ENCODE results near the gene OBSL1.

Gene OBSL1

DNA sequence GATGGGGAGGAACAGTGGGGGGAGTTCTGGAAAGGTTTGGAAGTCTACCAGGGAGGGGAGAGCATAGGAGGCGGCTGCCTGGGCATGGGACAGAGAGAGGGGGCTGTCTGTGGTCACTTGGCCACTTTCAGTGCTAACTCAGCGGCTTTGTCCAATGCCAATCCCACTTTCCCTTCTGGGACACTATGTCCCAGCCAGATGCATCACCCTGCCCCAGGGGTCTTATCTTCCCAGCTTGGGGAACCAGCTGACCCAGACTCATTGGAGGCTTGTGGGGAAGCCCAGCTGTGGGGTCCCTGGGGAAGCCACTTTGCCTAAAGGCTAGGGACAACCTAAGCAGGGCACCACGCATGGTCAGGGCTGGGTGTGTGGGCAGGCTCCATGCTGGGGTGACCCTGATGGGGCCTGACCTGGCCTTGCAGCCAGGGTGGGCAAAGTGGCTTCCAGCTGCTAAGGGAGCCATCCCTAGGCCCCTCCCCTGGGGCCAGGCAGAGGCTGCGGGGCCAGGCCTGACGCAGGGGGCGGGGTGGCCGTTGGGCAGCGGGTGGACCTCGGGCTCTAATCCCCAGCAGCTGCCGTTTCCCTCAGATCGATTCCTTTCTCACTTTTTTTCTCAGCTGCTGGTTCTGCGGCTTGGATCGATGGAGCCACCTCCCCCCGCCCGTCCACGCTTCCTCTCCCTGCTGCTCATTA, 58.7 kb downstream of the OBSL1 start:
- no peak for DNase-seq (ENCODE audit: low read depth in 2 of 2)

DNA sequence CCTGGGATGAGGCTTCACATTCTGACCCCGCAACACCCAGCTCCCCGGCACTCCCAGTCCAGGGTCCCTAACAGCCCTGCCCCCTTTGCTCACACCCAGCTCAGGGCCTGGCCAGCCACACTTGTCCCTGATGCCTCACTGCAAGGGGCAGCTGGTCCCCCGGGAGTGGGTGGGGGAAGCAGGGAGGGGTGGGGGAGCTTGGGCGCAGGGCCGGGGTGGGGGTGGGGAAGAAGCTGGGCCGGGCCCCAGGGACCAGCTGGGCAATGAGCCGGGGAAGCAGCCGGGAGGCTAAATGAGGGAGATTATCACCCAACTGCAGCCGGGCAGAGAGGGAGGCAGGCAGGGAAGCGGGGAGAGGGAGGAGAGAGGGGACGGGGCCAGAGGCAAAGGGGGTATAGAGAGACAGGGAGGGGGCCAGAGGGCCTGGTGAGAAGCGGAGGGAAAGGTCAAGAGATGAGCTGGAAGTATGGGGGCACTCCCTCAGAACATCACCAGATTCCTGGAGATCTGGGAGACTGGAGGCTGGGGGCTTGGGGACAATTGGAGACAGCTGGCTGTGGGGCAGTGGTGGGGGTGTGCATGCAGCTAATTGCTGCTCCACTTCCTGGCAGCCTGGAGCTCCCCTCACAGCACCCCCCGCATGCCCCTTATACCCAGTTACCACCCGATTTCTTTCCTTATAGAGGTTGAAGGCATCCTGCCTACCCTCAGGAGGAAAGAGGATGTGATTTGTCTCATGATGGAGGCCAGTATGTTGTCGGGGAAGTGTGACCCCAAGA, 59.6 kb downstream of the OBSL1 start:
- DNase-seq (ENCODE audit: low read depth in 2 of 2): no peak

DNA sequence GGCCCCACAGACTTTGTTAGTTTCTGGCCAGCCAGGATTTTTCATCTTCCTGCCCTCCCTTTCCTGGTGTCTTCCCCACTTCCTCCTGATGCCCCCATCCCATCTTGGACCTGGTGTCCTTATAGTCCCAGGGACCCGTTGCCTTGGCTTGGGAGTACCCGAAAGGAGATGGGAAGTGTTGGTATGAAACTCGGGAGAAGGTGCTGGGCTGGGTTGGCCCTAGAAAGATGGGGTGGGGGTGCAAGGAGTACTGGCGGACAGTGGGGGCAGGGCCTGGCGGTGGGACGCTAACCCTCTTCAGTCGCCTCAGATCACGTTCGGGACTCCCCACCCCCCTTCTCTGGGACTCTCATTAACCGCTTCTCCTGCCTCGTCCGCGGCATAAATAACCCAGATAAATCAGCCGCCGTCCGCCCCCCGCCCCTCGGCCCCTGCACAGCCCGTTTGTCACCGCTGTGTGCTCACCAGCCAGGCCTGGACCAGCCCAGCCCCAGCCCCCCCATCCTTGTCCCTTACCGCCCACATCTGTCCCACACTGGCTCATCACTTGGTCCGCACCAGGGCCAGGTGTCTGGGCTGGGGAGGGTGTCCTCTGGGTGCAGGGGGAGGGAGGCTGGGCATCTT, 60.7 kb downstream of the OBSL1 start:
- DNase-seq (ENCODE audit: low read depth in 2 of 2): no peak

DNA sequence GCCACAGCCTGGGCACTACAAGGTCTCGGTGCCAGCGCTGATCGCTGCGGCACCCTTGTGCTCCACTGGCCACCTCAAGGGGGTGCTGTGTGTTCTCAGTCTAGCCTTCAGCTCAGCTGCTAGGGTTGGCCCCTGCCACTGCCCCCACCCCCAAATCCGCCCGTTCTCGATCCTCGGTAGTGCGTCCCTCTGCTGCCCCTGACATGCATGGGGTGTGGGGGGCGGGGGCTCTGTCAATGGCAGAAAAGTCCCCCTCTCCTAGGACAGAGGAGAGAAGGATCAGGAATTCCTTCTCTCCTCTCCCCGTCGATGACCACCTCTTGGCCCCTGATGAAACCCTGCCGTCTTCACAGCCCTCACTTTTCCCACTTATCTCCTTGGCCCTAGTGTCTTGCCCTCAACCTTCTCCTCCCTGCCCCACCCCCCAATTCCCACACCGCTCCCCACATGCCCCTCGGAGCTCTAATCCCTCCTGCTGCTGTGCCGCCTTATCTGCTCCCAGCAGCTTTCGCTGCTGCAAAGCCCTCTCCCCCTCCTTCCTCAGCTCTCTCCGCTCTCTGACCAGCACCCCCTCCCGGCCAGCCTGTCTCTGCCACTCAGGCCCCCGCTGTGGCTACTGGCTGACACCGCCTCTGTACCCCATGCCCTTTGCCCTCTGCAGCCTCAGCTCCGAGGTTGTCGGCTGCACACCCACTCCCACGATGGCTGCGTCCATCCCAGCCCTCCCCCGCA, 61.4 kb downstream of the OBSL1 start:
- DNase-seq (ENCODE audit: low read depth in 2 of 2): peak in 1 of 2 experiments; percentile 46

DNA sequence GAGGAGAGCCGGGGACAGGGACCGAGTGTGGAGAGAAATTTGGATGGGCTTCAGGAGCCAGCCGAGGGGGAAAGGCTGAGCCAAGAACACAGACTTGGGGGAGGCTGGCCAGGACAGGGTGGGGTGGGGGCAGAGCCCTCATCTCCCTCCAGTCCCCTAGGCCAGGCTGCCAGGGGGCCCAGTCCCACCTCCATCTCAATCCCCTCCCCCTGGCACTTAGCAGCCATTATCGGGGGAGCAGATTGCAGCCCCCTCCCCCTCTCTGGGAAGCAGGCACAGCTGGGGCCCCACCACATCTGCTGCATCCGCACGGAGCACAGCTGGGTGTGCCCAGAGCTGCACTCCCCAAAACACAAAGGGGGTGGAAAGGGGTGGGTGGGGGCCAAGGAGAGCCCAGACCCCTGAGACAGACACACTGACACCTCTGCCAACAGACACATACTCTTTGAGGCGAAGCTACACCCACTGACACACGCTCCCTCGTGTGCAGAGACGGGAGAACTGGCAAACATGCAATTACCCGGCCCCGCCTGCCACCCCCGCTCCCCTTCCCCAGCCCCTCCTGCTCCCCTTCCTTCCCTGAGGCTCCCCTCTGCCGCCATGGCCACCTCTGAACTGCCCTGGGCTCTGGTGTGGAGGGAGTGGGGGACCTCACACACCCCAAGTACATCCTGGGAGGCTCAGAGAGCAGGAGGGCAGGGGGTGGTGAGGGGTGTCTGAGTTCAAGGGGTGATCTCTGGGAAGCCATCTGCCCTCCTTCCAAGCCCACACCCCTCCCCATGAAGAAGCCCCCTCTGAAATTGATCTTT, 62.2 kb downstream of the OBSL1 start:
- no peak for DNase-seq (ENCODE audit: low read depth in 2 of 2)

DNA sequence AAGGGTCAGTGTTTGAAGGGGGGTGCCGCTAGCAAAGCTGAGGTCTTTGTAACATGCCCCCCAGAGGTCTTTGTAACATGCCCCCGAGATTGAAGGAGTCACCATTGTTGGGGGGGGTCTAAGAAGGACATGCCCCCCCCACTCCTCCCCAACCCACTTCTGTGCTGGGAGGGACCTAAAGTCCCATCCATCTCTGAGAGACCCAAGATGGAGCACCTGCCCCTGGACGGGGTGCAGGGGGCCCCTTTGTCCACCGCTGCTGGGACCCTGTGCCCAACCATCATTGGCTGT, 63.0 kb downstream of the OBSL1 start:
- no peak for DNase-seq (ENCODE audit: low read depth in 2 of 2)

DNA sequence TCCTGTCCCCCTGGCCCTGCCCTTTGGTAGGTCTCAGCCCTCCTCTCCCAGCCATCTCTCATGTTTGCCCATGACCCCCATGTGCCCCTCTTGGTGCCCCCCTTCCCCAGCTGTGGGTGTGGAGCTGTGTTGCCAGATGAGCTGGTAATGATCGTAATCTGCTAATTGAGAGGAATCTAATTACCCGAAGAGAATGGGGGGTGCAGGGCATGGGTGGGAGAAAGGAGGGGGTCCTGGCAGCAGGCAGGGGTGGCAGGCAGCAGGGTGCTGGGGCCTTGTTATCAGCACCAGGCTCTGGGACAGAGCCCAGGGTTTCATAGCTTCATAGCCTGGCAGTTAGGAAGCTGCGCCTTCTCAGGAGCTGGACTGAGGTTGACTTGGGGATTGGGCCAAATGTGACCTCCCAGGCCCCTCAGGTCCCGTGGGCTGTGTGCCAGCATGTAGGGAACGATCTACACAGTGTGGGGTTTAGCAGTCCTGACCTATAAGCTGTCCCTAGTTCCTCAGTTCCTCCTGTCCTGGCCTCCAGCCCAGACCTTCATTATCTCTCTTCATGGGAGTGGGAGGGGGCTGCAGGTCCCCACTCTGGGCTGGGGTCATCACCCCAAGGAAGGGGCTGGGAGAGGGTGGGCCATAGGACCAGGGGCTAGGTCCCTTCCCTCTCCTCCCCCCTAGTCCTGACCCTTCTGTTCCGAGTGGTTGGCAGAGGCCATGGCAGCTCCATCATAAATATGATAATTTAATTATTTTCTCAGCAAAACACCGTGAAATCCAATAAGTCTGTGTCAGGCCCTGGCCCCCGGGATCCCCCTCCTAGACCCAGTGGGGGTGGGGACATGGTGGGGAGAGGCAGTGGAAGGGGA, 63.5 kb downstream of the OBSL1 start:
- no peak for DNase-seq (ENCODE audit: low read depth in 2 of 2)

DNA sequence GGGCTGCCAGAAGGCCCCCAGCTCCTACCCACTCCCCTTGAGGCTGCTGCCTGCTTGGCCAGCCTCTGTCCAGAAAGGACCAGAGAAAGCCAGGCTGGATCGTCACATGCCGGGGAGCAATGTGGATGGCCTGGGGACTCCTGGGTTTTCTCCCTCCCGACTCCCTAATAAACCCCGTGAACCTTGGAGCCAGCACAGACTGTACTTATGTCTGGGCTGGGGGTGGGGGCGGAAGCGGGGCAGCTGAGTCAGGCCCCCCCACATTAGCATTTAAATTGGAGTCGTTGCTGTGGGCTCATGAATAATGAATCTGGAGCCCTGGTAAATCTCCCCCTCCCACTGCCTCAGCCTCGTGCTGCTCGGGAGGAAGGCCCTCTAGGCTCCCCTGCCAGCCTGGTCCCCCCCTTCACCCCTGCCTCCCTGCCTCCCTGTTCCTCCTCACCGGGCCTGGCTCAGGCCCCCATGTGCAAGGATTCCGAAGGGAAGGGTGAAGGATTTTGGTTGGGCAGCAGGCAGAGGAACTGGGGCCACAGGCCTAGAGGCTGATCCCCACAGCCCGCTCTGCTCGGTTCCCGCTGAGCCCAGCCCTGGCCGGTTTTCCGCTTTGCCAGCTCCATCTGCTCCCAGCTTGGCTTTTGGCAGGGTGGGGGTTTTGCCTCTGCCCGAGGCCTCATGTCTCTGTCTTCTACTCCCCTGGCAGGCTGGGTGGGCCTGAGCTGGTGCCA, 64.4 kb downstream of the OBSL1 start:
- DNase-seq (ENCODE audit: low read depth in 2 of 2): no peak

DNA sequence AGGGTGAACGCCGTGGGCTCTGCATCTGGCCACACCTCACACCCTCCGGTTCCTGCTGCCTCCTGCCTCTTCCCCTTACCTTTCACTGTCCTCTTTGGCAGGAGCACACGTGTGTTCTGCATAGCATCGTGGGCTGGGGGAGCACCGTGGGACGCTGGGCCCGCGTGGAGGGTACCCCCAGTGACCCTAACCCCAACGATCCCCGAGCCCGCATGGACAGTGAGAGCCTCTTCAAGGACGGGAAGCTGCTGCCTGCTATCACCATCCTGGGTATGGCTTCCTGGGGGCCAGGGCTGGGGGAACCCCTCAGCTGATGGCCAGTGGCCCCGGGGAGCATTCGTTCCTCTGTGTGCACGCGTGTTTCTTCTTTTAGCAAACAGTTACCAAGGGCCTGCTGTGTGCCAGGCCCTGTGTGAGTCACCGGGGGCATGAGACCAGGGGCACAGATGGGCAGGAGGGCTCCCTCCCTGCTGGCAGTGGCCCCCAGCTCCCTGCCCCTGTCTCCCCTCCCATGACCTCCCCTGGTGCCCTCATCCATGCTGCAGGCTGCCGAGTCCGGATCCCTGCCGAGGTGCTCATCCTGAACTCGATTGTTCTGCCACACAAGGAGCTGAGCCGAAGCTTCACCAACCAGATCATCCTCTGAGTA, 65.1 kb downstream of the OBSL1 start:
- no peak for DNase-seq (ENCODE audit: low read depth in 2 of 2)

DNA sequence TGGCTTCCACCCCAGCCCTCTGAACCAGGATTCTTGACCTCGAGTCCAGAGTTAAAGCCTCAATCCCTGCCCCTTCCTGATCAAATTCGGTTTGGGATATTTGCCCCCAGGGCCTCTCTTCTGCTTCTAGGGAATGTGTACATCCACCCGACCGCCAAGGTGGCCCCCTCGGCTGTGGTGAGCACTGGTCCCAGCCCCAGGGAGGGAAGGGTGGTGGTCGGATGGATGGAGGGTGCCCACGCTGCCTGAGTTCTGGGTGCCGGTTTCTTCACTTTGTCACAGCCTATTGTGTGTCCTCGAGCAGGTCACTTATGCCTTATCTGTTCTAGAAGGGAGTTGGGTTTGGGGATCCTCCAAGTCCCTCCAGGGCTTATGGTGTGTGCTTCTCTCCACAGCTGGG, 65.8 kb downstream of the OBSL1 start:
- no peak for DNase-seq (ENCODE audit: low read depth in 2 of 2)

DNA sequence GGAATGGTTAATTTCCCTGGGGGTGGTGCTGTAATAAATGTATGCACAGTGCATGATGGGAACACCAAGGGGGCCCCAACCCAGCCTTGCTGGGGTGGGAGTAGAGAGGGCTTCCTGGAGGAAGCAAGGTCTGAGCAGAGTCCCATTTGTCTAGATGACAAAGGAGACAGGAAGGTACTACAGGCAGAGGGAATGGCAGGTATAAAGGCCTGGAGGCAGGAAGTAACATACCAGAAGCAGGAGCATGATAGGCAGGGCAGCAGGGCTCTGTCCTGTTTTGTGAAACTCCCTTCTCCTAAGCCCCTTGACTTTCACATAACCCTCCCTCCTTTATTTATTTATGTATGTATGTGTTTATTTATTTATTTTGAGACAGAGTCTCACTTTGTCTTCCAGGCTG, 68.7 kb downstream of the OBSL1 start:
- no peak for DNase-seq (ENCODE audit: low read depth in 2 of 2)

DNA sequence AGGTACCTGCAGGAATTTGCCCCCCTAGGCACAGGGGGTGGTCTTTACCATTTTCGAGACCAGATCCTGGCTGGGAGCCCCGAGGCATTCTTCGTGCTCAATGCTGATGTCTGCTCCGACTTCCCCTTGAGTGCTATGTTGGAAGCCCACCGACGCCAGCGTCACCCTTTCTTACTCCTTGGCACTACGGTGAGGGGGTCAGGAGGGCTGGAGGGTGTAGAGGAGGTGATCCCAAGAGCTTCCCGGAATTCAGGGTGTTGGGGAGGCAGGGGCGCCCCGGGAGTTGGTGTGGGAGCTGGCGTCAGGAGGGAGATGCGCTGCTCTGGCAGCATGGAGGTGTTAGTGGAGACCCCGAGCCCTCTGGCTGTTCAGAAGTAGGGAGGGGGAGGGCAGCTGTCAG, 69.5 kb downstream of the OBSL1 start:
- no peak for DNase-seq (ENCODE audit: low read depth in 2 of 2)
